ENCODE results near the gene SPAST. TPM values are rescaled to one million over a fixed set of nuclear protein-coding genes. Genes with fewer than 3 reads are reported as not detected.
"Not testable (repeated sequence)": the region's sequence is repeated elsewhere in the genome, so short reads cannot be mapped to it uniquely, and the experiment has no call there.

The SPAST gene, protein sequence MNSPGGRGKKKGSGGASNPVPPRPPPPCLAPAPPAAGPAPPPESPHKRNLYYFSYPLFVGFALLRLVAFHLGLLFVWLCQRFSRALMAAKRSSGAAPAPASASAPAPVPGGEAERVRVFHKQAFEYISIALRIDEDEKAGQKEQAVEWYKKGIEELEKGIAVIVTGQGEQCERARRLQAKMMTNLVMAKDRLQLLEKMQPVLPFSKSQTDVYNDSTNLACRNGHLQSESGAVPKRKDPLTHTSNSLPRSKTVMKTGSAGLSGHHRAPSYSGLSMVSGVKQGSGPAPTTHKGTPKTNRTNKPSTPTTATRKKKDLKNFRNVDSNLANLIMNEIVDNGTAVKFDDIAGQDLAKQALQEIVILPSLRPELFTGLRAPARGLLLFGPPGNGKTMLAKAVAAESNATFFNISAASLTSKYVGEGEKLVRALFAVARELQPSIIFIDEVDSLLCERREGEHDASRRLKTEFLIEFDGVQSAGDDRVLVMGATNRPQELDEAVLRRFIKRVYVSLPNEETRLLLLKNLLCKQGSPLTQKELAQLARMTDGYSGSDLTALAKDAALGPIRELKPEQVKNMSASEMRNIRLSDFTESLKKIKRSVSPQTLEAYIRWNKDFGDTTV
- total RNA-seq: 1 to 10 TPM; 8.0 to 9.2 TPM
- long read RNA-seq, partial matches to known transcripts: 2 of 2 reads
- long read RNA-seq, other reads (novel, unspliced or antisense): 0 of 2 reads

DNA sequence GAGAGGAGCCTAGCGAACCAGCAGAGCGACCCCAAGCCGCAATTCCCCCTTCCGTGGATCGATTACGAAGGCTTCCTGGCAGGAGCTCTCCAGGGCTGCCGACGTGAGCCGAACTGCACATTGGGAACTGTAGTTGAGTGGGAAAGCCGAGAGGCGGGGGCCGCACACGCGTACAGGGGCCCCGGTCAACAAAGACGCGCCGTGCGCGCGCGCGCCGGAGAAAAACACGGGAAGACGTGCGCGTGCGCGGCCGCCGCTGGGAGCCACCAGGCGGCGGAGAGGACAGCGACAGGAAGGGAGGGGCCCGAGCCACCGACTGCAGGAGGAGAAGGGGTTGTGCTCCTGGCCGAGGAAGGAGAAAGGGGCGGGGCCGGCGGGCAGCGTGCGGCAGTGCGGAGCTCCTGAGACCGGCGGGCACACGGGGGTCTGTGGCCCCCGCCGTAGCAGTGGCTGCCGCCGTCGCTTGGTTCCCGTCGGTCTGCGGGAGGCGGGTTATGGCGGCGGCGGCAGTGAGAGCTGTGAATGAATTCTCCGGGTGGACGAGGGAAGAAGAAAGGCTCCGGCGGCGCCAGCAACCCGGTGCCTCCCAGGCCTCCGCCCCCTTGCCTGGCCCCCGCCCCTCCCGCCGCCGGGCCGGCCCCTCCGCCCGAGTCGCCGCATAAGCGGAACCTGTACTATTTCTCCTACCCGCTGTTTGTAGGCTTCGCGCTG lies at the start of gene SPAST:
SPAST (plus strand) TSS at position 247 of the 711 bp plus-strand sequence; CDS start at position 523, 276 bp downstream.
- ATAC-seq (peak; percentile 95 to 97), DNase-seq (peak; percentile 98)
- intact Hi-C loops (cut with DNase I): loop anchor here in 1 of 2 donors (5.0 to 10.0 kb wide), 2 partner anchors 51 to 101 kb away; partner anchors contain the start of genes MEMO1 and SLC30A6

DNA sequence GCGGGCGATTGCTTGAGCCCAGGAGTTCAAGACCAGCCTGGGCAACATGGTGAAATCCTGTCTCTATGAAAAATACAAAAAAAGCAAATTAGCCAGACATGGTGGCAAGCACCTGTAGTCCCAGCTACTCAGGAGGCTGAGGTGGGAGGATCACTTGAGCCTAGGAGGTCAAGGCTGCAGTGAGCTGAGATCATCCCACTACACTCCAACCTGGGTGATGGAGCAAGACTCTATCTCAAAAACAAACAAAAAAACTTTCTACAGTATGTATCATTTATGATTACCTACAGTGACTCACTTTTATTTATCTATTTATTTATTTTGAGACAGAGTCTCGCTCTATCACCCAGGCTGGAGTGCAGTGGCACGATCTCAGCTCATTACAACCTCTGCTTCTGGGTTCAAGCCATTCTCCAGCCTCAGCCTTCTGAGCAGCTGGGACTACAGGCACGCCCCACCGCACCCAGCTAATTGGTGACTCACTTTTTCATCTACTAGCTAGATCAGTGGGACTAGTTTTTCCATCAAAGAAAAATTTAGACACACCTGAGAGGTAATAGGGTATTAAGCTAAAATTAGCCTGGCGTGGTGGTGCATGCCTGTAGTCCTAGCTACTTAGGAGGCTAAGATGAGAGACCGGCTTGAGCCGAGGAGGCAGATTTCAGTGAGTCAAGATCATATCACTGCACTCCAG lies 44.4 kb upstream of the SPAST start:
- intact Hi-C loops (cut with DNase I); DNase-seq; ATAC-seq: not testable (repeated sequence)

- ATAC-seq; intact Hi-C loops (cut with DNase I); DNase-seq: not testable (repeated sequence)
Observed at GRCh38 chr2:32034198-32034887, 29.0 kb upstream of the SPAST start.

DNA sequence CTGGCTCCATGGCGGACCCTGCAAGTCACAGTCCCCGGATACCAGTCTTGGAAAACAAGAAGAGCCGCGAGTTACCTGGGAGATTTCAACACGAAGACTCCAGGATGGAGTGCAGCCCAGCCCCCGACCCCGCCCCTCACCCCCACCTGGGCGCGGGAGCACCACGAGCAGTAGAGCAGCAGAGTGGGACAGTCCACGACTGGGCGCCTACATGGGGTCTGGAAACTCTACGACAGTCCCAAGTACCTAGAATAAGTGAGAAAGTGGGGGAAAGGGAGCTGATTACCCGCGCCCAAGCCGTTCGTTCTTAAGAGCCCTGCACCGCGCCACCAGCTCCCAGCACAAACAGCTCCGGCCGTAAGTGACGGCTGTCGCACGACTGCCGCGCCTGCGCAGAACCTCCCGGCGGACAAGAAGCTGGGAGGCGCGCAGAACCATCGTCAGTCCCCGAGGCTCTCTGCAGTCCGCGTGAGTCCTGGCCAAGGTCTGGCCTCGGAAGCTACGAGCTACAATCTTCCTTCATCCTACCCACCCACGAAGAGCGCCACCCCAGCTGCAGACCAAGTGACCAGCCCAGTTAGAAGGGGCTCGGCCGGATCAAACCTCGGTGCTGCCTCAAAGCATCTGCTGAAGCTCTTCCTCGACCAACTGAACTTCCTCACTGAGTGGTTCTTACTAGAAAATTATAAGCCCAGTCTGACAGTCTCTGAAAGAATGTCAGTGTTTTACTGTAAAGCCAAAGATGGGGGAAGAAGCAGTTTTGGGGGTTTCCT lies 23.7 kb upstream of the SPAST start, which contains the start of gene DPY30:
DPY30 (minus strand) TSS at position 359 of the 773 bp plus-strand sequence; CDS start at position 10, 349 bp downstream.
- peak; percentile 94 for DNase-seq
- intact Hi-C loops (cut with DNase I): no loop called here
- peak; percentile 98 to 99 for ATAC-seq

GRCh38 chr2:32043561-32043960 lies 19.8 kb upstream of the SPAST start:
- ATAC-seq: no peak
- intact Hi-C loops (cut with DNase I): no loop called here
- no peak for DNase-seq

- intact Hi-C loops (cut with DNase I): no loop called here
- DNase-seq: no peak
- no peak for ATAC-seq
Observed at GRCh38 chr2:32051836-32052439, 11.4 kb upstream of the SPAST start.

DNA sequence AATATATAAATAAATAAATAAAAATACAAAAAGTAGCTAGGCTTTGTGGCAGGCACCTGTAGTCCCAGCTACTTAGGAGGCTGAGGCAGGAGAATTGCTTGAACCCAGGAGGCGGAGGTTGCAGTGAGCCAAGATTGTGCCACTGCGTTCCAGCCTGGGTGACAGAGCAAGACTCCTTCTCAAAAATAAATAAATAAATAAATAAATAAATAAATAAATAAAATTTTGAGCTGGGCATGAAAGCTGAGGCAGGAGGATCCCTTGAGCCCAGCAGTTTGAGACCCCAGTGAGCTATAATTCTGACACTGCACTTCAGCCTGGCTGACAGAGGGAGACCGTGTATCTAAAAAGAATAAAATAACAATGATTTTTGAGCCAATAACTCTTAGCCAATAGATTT lies 8.8 kb upstream of the SPAST start:
- ATAC-seq; DNase-seq; intact Hi-C loops (cut with DNase I): not testable (repeated sequence)

GRCh38 chr2:32058130-32058529 lies 5.2 kb upstream of the SPAST start:
- intact Hi-C loops (cut with DNase I): no loop called here
- DNase-seq (no peak), ATAC-seq (no peak)

DNA sequence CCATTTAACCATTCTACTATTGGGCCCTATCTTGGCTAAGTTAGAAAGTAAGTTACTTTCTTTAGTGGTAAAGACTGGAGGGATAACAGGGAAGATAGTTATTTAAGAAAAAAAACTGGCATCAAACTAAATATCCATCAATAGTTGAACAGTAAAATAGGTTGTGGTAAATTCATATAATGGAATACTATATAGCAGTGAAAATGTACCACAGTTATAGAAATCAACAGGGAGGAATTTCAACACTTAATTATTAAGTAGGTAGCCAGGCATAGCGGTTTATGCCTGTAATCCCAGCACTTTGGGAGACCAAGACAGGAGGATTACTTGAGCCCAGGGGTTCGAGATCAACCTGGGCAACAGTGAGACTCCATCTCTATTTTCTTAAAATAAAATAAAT lies 3.1 kb upstream of the SPAST start:
- DNase-seq (no peak), ATAC-seq (no peak)
- intact Hi-C loops (cut with DNase I): loop anchor here in 1 of 2 donors (5.0 to 10.0 kb wide), 2 partner anchors 48 to 105 kb away; partner anchors contain the start of genes MEMO1 and SLC30A6

- no peak for DNase-seq
- ATAC-seq: no peak
- intact Hi-C loops (cut with DNase I): loop anchor here in 1 of 2 donors (5.0 to 10.0 kb wide), 2 partner anchors 49 to 103 kb away; partner anchors contain the start of genes MEMO1 and SLC30A6
Observed at GRCh38 chr2:32061430-32061829, 1.9 kb upstream of the SPAST start.

DNA sequence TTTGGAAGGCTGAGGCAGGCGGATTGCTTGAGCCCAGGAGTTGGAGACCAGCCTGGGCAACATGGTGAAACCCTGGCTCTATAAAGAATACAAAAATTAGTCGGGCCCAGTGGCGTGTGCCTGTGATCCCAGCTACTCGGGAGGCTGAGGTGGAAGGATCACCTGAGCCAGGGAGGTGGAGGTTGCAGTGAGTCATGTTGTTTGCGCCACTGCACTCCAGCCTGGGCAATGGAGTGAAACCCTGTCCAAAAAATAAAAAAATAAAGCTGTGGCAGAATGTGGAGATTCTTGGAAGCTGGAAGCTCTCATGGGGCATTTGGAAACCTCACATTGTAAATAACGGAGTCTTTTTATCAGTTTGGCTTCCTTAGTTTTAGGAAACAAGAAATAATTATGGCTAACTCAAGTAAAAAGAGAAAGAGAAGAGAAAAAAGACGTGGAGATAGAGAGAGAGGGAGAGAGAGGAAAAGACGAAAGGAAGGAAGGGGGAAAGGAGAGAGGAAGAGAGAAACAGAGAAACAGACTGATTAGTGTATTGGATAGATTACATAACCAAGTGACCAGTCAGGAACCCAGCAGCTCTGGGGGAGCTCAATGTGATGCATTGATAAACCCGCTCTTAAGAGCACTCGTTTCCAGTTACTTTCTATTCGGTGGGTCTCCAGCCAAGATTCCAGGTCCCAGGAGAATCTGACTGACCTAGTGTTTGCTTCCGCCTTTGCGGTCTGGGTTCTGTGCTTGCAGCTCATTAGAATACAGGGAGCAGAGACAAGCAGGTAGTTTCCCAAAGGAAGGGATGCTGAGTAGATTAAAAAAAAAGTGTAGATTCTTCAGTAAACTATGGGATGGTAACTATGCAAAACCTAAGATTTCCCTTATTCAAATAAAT lies 1.1 kb upstream of the SPAST start:
- peak; percentile 3 to 15 for ATAC-seq
- peak; percentile 58 for DNase-seq
- intact Hi-C loops (cut with DNase I): loop anchor here in 1 of 2 donors (5.0 to 10.0 kb wide), 2 partner anchors 50 to 103 kb away; partner anchors contain the start of genes MEMO1 and SLC30A6

DNA sequence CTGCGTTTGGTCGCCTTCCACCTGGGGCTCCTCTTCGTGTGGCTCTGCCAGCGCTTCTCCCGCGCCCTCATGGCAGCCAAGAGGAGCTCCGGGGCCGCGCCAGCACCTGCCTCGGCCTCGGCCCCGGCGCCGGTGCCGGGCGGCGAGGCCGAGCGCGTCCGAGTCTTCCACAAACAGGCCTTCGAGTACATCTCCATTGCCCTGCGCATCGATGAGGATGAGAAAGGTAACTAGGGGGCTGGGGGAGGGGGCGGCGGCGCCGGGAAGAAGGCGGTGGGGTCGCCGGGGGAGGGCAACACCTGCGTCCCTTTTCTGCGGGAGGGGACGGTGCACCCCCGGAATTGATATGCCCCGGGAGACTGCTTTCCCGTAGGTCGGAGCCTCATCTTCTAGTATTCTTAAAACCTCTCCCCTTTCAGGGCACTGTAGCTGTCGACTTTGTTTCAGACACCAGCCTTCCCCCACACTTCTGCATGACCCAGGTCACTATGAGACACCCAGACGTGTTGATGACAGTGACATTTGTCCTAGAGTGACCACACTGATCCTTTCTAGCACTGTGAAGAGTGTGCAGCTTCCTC lies 755 bp downstream of the SPAST start:
- no peak for DNase-seq

GRCh38 chr2:32064713-32065112 lies 1.4 kb downstream of the SPAST start:
- intact Hi-C loops (cut with DNase I): loop anchor here in 1 of 2 donors (5.0 to 10.0 kb wide), 2 partner anchors 52 to 100 kb away; partner anchors contain the start of genes MEMO1 and SLC30A6
- DNase-seq (no peak), ATAC-seq (no peak)

More for the DNA sequence above, 755 bp downstream of the SPAST start:
- intact Hi-C loops (cut with DNase I): loop anchor here in 1 of 2 donors (5.0 to 10.0 kb wide), 2 partner anchors 52 to 101 kb away; partner anchors contain the start of genes MEMO1 and SLC30A6
- ATAC-seq: peak; percentile 5 to 14

DNA sequence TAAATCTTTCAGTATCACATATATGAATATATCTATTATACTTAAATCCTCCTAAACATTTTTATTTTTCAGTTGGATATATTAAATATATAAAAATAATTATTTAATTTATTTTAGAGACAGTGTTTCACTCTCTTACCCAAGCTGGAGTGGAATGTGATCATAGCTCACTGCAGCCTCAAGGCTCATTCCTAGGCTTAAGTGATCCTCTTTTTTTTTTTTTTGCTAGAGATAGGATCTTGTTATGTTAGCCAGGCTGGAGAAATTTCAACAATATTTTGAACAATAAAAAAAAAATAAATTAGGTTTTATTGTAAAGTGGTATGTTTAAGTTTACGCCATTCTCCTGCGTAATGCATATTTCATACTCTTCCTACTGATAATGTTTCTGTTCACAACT lies 4.2 kb downstream of the SPAST start:
- ATAC-seq: no peak
- DNase-seq: no peak
- intact Hi-C loops (cut with DNase I): loop anchor here in 1 of 2 donors (10.0 kb wide), 1 partner anchor 97 kb away; the partner anchor contains the start of gene SLC30A6

DNA sequence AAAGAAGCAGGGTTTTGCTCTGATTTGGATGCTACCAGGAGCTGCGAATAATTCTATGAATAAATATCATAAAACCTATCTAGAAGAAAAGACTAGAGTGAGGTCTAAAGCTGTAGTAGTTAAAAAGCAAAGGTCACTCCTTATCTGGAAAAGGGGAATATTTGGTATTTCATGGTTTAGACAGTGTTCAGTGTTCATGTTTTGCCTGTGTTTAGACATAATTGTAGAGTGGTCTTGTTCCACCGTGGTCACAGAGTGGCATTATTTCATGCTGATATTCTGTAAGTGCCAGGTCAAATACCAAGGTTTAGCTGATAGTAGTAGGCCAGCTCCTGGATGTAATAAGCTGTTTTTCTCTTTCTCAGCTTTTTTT lies 10.8 kb downstream of the SPAST start:
- DNase-seq (no peak), ATAC-seq (no peak)
- intact Hi-C loops (cut with DNase I): no loop called here

Data from left cardiac atrium (tissue), 4 donors.